H1 (cell line): Measurements from ENCODE around the gene ABL1. TPM values are rescaled to one million over a fixed set of nuclear protein-coding genes. Genes with fewer than 3 reads are reported as not detected.

Experiments
- CTCF ChIA-PET: fragments of 300-600 bp; sonication (Branson Sonifier 250); formaldehyde crosslinking; loops from one replicate; lab custom pipeline; 2021; ENCODE audit not compliant: partially characterized antibody; lab: Charles Lee
- POLR2A ChIA-PET: fragments of 300-600 bp; sonication (Branson Sonifier 250); formaldehyde crosslinking; loops from one replicate; lab custom pipeline; 2021; ENCODE audit warnings: inconsistent platforms; ENCODE audit not compliant: partially characterized antibody; lab: Charles Lee
- DNase-seq, 2 experiments: peaks; one replicate each; pipeline versions ENCODE4 v3.0.0 to v3.0.0-alpha.2; 2010 to 2022; ENCODE audit warnings: low spot score in 2 of 2, low read depth in 1 of 2, mixed read lengths in 1 of 2
- FAIRE-seq: peaks from 2 replicates; lab custom pipeline; 2011; peaks lifted over from hg19 to GRCh38; lab: Jason Lieb, UNC
- H2AFZ ChIP-seq: 2 replicates; pipeline ENCODE4 v1.8.1; 2012; ENCODE audit warnings: low read length, inconsistent platforms
- H2AK5ac ChIP-seq: 2 replicates; pipeline ENCODE4 v1.6.1; 2013; ENCODE audit warnings: low read depth, low read length
- H2BK120ac ChIP-seq: replicated peaks from 2 replicates; pipeline ENCODE3; 2013; ENCODE audit warnings: low read depth, low read length, inconsistent platforms
- H2BK12ac ChIP-seq: 2 replicates; pipeline ENCODE4 v1.6.1; 2013; ENCODE audit warnings: low read depth, low read length
- H2BK15ac ChIP-seq: 2 replicates; pipeline ENCODE4 v1.6.1; 2013; ENCODE audit warnings: low read length
- H2BK20ac ChIP-seq: 2 replicates; pipeline ENCODE4 v1.6.1; 2013; ENCODE audit warnings: low read length
- H2BK5ac ChIP-seq: 2 replicates; pipeline ENCODE4 v1.6.1; 2013; ENCODE audit warnings: low read depth, low read length
- H3K14ac ChIP-seq: 2 replicates; pipeline ENCODE4 v1.6.1; 2013; ENCODE audit warnings: inconsistent platforms; ENCODE audit not compliant: insufficient read length
- H3K18ac ChIP-seq: 2 replicates; pipeline ENCODE4 v1.6.1; 2013; ENCODE audit warnings: low read length; ENCODE audit errors: extremely low read depth
- H3K23ac ChIP-seq: 2 replicates; pipeline ENCODE4 v1.6.1; 2013; ENCODE audit warnings: inconsistent platforms; ENCODE audit not compliant: insufficient read length
- H3K23me2 ChIP-seq: 2 replicates; pipeline ENCODE4 v1.6.1; 2013; ENCODE audit warnings: low read depth, low read length
- H3K27ac ChIP-seq: 2 replicates; pipeline ENCODE4 v1.6.1; 2011; ENCODE audit warnings: low read depth, low read length, inconsistent platforms
- H3K27me3 ChIP-seq, 4 experiments: replicated peaks in 1 of 4; 1 replicate in 1 of 4; 2 replicates in 3 of 4; pipeline versions ENCODE4 v1.6.1 to v1.8.1; 2011 to 2013; ENCODE audit warnings: low read length in 3 of 4, mild to moderate bottlenecking in 3 of 4, inconsistent platforms in 2 of 4, mixed read lengths in 2 of 4, moderate library complexity in 1 of 4; ENCODE audit not compliant: control insufficient read depth in 3 of 4, insufficient read depth in 3 of 4; ENCODE audit errors: extremely low read depth in 1 of 4
- H3K36me3 ChIP-seq, 4 experiments: 2 replicates each; pipeline versions ENCODE4 v1.6.1 to v1.8.1; 2011 to 2013; ENCODE audit warnings: mild to moderate bottlenecking in 4 of 4, low read length in 3 of 4, moderate library complexity in 2 of 4, control low read depth in 1 of 4, inconsistent platforms in 1 of 4; ENCODE audit not compliant: insufficient read depth in 4 of 4, control insufficient read depth in 2 of 4
- H3K4ac ChIP-seq: replicated peaks from 2 replicates; pipeline ENCODE3; 2013; ENCODE audit warnings: low read length, low read depth, mixed read lengths, inconsistent platforms; ENCODE audit not compliant: insufficient read length
- H3K4me1 ChIP-seq, 4 experiments: replicated peaks in 1 of 4; 1 replicate in 1 of 4; 2 replicates in 3 of 4; pipeline versions ENCODE4 v1.6.1 to v1.8.1; 2011 to 2013; ENCODE audit warnings: low read length in 3 of 4, inconsistent platforms in 2 of 4, mixed read lengths in 1 of 4; ENCODE audit not compliant: insufficient read depth in 4 of 4, control insufficient read depth in 3 of 4
- H3K4me2 ChIP-seq, 2 experiments: 2 replicates each; pipeline versions ENCODE4 v1.6.1 to v1.8.1; 2011 to 2013; ENCODE audit warnings: low read depth in 2 of 2, low read length in 2 of 2, control low read depth in 1 of 2, inconsistent platforms in 1 of 2, mild to moderate bottlenecking in 1 of 2; ENCODE audit not compliant: insufficient read depth in 1 of 2
- H3K4me3 ChIP-seq, 4 experiments: fragments of 200-600, 300-600 bp in 1 of 4; sonication (generic), shearing (Covaris generic), sonication (Bioruptor Twin) in 1 of 4; 2 replicates each; pipeline versions ENCODE4 v1.5.1 to v1.8.1; 2011 to 2016; ENCODE audit warnings: low read length in 4 of 4, low read depth in 3 of 4, control low read depth in 2 of 4, inconsistent platforms in 2 of 4, mild to moderate bottlenecking in 2 of 4, mixed read lengths in 1 of 4, moderate library complexity in 1 of 4; ENCODE audit not compliant: insufficient read depth in 2 of 4; ENCODE audit errors: extremely low read depth in 1 of 4
- H3K56ac ChIP-seq: replicated peaks from 2 replicates; pipeline ENCODE3; 2013; ENCODE audit warnings: low read depth, mild to moderate bottlenecking, mixed read lengths, low read length, inconsistent platforms; ENCODE audit not compliant: insufficient read length
- H3K79me1 ChIP-seq: 2 replicates; pipeline ENCODE4 v1.6.1; 2013; ENCODE audit warnings: low read depth, low read length, control low read depth
- H3K79me2 ChIP-seq, 2 experiments: 2 replicates each; pipeline versions ENCODE4 v1.6.1 to v1.8.1; 2012 to 2013; ENCODE audit warnings: low read length in 2 of 2, mild to moderate bottlenecking in 2 of 2, inconsistent platforms in 1 of 2; ENCODE audit not compliant: insufficient read depth in 2 of 2, control insufficient read depth in 1 of 2
- H3K9ac ChIP-seq, 4 experiments: replicated peaks in 1 of 4; 1 replicate in 1 of 4; 2 replicates in 3 of 4; pipeline versions ENCODE4 v1.6.1 to v1.8.1; 2011 to 2013; ENCODE audit warnings: low read depth in 3 of 4, low read length in 3 of 4, control low read depth in 2 of 4, mild to moderate bottlenecking in 2 of 4, moderate library complexity in 2 of 4, inconsistent platforms in 1 of 4; ENCODE audit errors: extremely low read depth in 1 of 4
- H3K9me3 ChIP-seq, 2 experiments: 2 replicates each; pipeline versions ENCODE4 v1.6.1 to v1.8.1; 2012 to 2013; ENCODE audit warnings: mild to moderate bottlenecking in 2 of 2, moderate library complexity in 2 of 2, control low read depth in 1 of 2, inconsistent platforms in 1 of 2, low read depth in 1 of 2, low read length in 1 of 2, mixed read lengths in 1 of 2; ENCODE audit not compliant: insufficient read depth in 2 of 2
- H4K20me1 ChIP-seq, 2 experiments: replicated peaks in 1 of 2; 2 replicates each; pipeline versions ENCODE3 to v1.8.1; 2011 to 2013; ENCODE audit warnings: inconsistent platforms in 2 of 2, low read length in 2 of 2, mild to moderate bottlenecking in 1 of 2; ENCODE audit not compliant: insufficient read depth in 2 of 2, control insufficient read depth in 1 of 2
- H4K5ac ChIP-seq: 2 replicates; pipeline ENCODE4 v1.6.1; 2013; ENCODE audit warnings: low read length, low read depth, mixed read lengths, inconsistent platforms; ENCODE audit not compliant: insufficient read length
- H4K8ac ChIP-seq: 2 replicates; pipeline ENCODE4 v1.8.0; 2013; ENCODE audit warnings: mild to moderate bottlenecking, moderate library complexity, low read length, inconsistent platforms; ENCODE audit not compliant: insufficient read depth; ENCODE audit errors: extremely low read depth
- H4K91ac ChIP-seq: replicated peaks from 2 replicates; pipeline ENCODE3; 2013; ENCODE audit warnings: low read length, mixed read lengths, inconsistent platforms; ENCODE audit not compliant: insufficient read length
- BACH1 ChIP-seq: IDR thresholded peaks from 2 replicates; pipeline ENCODE4 v1.6.1; 2012; ENCODE audit warnings: low read length, improper control_type of control experiment
- BRCA1 ChIP-seq: IDR thresholded peaks from 2 replicates; pipeline ENCODE4 v1.6.1; 2012; ENCODE audit warnings: low read depth, low read length, improper control_type of control experiment
- CBX8 ChIP-seq: fragments of 300-800, 300-1000 bp; sonication (generic); IDR thresholded peaks from 2 replicates; pipeline ENCODE4 v1.7.1; 2016; ENCODE audit warnings: low read depth, low read length, borderline replicate concordance
- CEBPB ChIP-seq: IDR thresholded peaks from 2 replicates; pipeline ENCODE4 v1.6.1; 2012; ENCODE audit warnings: low read depth, low read length
- GABPA ChIP-seq: IDR thresholded peaks from 2 replicates; pipeline ENCODE4 v1.6.1; 2011; ENCODE audit warnings: mild to moderate bottlenecking, low read length, moderate library complexity, borderline replicate concordance; ENCODE audit not compliant: insufficient read depth
- HDAC6 ChIP-seq: IDR thresholded peaks from one replicate; pipeline ENCODE4 v1.7.1; 2012; ENCODE audit warnings: low read depth, mild to moderate bottlenecking, inconsistent platforms, low read length, moderate library complexity
- KDM1A ChIP-seq: fragments of 200-600, 300-600 bp; sonication (generic); IDR thresholded peaks from 2 replicates; pipeline ENCODE4 v1.7.1; 2016; ENCODE audit warnings: mild to moderate bottlenecking, low read length, borderline replicate concordance
- NRF1 ChIP-seq: IDR thresholded peaks from 2 replicates; pipeline ENCODE4 v1.6.1; 2011; ENCODE audit warnings: mild to moderate bottlenecking, low read depth, low read length, improper control_type of control experiment
- POLR2A ChIP-seq, 2 experiments: IDR thresholded peaks; 1 replicate in 1 of 2; 2 replicates in 1 of 2; pipeline ENCODE4 v1.6.1; 2011; ENCODE audit warnings: low read depth in 2 of 2, low read length in 2 of 2, mild to moderate bottlenecking in 2 of 2; ENCODE audit errors: control extremely low read depth in 1 of 2
- RAD21 ChIP-seq, 2 experiments: IDR thresholded peaks in 1 of 2; conservative IDR thresholded peaks in 1 of 2; 2 replicates each; pipeline ENCODE4 v1.6.1; 2011; ENCODE audit warnings: low read depth in 2 of 2, low read length in 2 of 2, improper control_type of control experiment in 1 of 2, inconsistent platforms in 1 of 2, mild to moderate bottlenecking in 1 of 2, moderate library complexity in 1 of 2
- RFX5 ChIP-seq: IDR thresholded peaks from 2 replicates; pipeline ENCODE4 v1.6.1; 2011; ENCODE audit warnings: low read depth, low read length, improper control_type of control experiment, borderline replicate concordance
- TAF7 ChIP-seq: optimal IDR thresholded peaks from 2 replicates; pipeline ENCODE3; 2011; ENCODE audit warnings: low read depth, mild to moderate bottlenecking, inconsistent platforms, low read length, moderate library complexity, borderline replicate concordance
- YY1 ChIP-seq: IDR thresholded peaks from 2 replicates; pipeline ENCODE4 v1.6.1; 2011; ENCODE audit warnings: low read depth, mild to moderate bottlenecking, low read length
- WGBS, 2 experiments: shearing (Covaris generic) in 1 of 2; methylation state at CpG; one replicate each; pipeline versions ENCODE4 v1.1.6 to v1.1.7; 2013 to 2015; ENCODE audit warnings: low lambda C conversion rate in 2 of 2, mixed read lengths in 2 of 2, inconsistent platforms in 1 of 2, low coverage in 1 of 2, missing lambda C conversion rate in 1 of 2; ENCODE audit not compliant: insufficient replicate concordance in 2 of 2, insufficient coverage in 1 of 2, insufficient read length in 1 of 2; ENCODE audit errors: extremely low coverage in 1 of 2, missing lambda C conversion rate in 1 of 2; 5-methylcytosine and 5-hydroxymethylcytosine counted together
- polyA plus RNA-seq, 7 experiments: library from polyadenylated mRNA; depleted of rRNA in 3 of 7; stranded (reverse) in 5 of 7; unstranded in 2 of 7; fragments of >200 nt in 5 of 7; fragments of 200-250 nt in 2 of 7; gene quantifications; 1 replicate in 5 of 7; 2 replicates in 1 of 7; 4 replicates in 1 of 7; pipeline versions ENCODE4 v1.2.1 to v1.2.3, GENCODE V29; 2011 to 2013; ENCODE audit warnings: missing spikeins in 2 of 7, mixed read lengths in 2 of 7
- total RNA-seq: library from RNA; stranded (reverse); fragmentation: NEBNext Ultra II Directional; extraction: Animal tissue kit (Norgen Biotek cat#: 25700); gene quantifications from 2 replicates; pipeline ENCODE4 v1.2.1, GENCODE V29; 2021

The ABL1 gene
- total and polyA plus RNA-seq, 2 of the 8 experiments (the other 6 are each of a cell fraction or from before 2014, with no cell fraction given) = 35.3 to 104 TPM

DNA sequence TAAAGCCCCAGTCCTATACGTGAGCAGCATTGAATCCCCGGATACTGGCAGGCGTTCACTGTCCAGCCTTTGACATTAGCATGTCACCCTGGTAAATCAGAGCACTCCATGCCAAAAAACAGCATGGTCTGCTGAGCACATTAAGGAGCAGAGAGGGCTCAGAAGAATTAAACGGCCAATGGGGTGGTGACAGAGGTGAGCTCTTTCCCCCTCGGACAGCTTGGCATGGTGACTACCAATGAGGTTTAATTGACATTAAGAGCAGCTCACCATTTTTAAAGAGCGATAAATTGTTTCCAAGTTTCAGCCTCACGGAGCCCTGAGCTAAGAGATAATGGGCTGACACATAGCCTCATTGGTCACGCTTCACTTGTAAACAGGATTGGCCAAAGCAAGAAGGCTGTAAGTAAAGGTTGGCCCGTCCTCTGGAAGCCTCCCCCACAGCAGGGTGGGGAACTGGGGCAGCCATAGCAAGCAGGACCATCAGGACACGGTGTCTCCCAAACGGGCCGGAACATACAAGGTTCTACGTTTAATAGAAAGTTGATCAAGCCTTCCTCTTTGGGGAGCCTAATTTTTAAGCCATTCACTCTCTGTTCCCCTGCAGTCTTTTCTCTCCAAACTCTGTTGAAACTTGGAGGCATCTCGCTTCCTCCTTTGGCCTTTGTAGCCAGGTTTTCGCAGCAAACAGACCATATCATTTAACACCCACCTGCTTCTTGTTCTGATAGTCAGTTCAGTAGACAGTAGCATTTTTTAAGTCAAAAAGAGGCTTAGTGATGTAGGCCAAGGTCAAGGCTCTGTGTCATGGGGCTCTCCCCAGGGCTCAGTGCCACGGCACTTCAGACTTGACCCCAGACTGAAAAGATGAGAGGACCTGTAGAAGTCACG lies 35.7 kb downstream of the ABL1 start:
- no peak overlapping the region for H4K91ac ChIP-seq
- no peak for FAIRE-seq
- 92% methylated on average over 15 of the region's 17 CpGs; no CpG with 5 or more reads in 1 of the 2 experiments for WGBS, 2 experiments
- peaks cover 25 to 43% (median 38%) of the 10 kb centered on the region in 4 experiments for H3K36me3 ChIP-seq
- peaks cover 2 to 11% of the 10 kb centered on the region in 2 experiments for H4K20me1 ChIP-seq
- H3K14ac ChIP-seq = no peak overlapping the region
- H3K4me2 ChIP-seq = no peak overlapping the region
- H2BK15ac ChIP-seq = no peak overlapping the region
- no peak overlapping the region for H2BK20ac ChIP-seq
- no peaks in the 10 kb centered on the region for H3K9me3 ChIP-seq
- no peak overlapping the region for H2AK5ac ChIP-seq
- H2BK5ac ChIP-seq = no peak overlapping the region
- no peak overlapping the region for H3K4me3 ChIP-seq
- peaks cover 7% of the 10 kb centered on the region for H3K79me1 ChIP-seq
- H3K23me2 ChIP-seq = no peaks in the 10 kb centered on the region
- H2AFZ ChIP-seq = no peak overlapping the region
- H3K79me2 ChIP-seq = peaks cover 4 to 34% of the 10 kb centered on the region in 2 experiments; a peak in 3 of 4 replicates
- no peak overlapping the region for H3K18ac ChIP-seq
- no peak overlapping the region for H2BK120ac ChIP-seq
- CTCF ChIA-PET = interaction anchor here (0.6 to 12.4 kb wide), 46 partner anchors 8 to 1635 kb away, joined by 3 to 317 read pairs (median 5); partner anchors contain the start of gene EXOSC2
- H3K56ac ChIP-seq = no peak overlapping the region
- H3K27me3 ChIP-seq = no peaks in the 10 kb centered on the region
- no peak overlapping the region for H3K23ac ChIP-seq
- no peak overlapping the region for H4K5ac ChIP-seq
- H4K8ac ChIP-seq = no peak overlapping the region
- H2BK12ac ChIP-seq = no peak overlapping the region
- DNase-seq = no peak
- POLR2A ChIA-PET = no interaction called here
- H3K4ac ChIP-seq = no peak overlapping the region
- no peaks in the 10 kb centered on the region for H3K4me1 ChIP-seq
- H3K27ac ChIP-seq = no peak overlapping the region
- H3K9ac ChIP-seq = no peak overlapping the region
- TF ChIP-seq TAF7 (no peak), HDAC6 (no peak), GABPA (no peak), NRF1 (no peak), BACH1 (no peak), CBX8 (no peak), YY1 (no peak), RAD21 (IDR thresholded peaks at IDR 0.05 in 1 of 2, conservative IDR thresholded peaks at IDR 0.05 in 1 of 2; ENCODE audit: low read depth in 2 of 2, low read length in 2 of 2) (no peak), KDM1A (no peak), CEBPB (no peak), RFX5 (no peak), POLR2A (IDR thresholded peaks at IDR 0.05; ENCODE audit: control extremely low read depth in 1 of 2, low read depth in 2 of 2, low read length in 2 of 2) (no peak), BRCA1 (no peak)
